Uterus (tissue), 2 donors: ENCODE measurements around the gene EIF4E1B.

ENCODE experiments used
- CTCF ChIP-seq, 4 experiments: fragments of 200-600 bp in 2 of 4; fragments of 450-650 bp in 2 of 4; sonication (generic) in 2 of 4; IDR thresholded peaks; one replicate each; pipeline ENCODE4 v1.5.1; 2016 to 2019; ENCODE audit warnings: antibody characterized with exemption in 4 of 4, mild to moderate bottlenecking in 2 of 4, moderate library complexity in 1 of 4
- POLR2A ChIP-seq, 2 donors: fragments of 450-650 bp; IDR thresholded peaks; one replicate each; pipeline ENCODE4 v1.6.1; 2016; ENCODE audit warnings: antibody characterized with exemption in 2 of 2, mild to moderate bottlenecking in 1 of 2, moderate library complexity in 1 of 2

GRCh38 chr5:176619569-176620332 is 10.7 kb upstream of the EIF4E1B start:
- TF ChIP-seq POLR2A (IDR thresholded peaks at IDR 0.05) (no peak), CTCF (IDR thresholded peaks at IDR 0.05) (no peak)
